Fibroblast of villous mesenchyme (primary cell): ENCODE results near the gene SMURF1. TPM values are rescaled to one million over a fixed set of nuclear protein-coding genes. Genes with fewer than 3 reads are reported as not detected.

Experiments
- DNase-seq: peaks from one replicate; pipeline ENCODE4 v3.0.0-alpha.2; 2010; ENCODE audit warnings: low read depth
- H3K4me3 ChIP-seq: 2 replicates; pipeline ENCODE4 v1.5.1; 2011; ENCODE audit warnings: low read depth, mild to moderate bottlenecking, low read length
- total RNA-seq: library from RNA; depleted of rRNA; stranded (reverse); fragments of >200 nt; gene quantifications from 2 replicates; pipeline ENCODE4 v1.2.3, GENCODE V29; 2012
- TF ChIP-seq, protein P1 (sequence below): IDR thresholded peaks from 2 replicates; pipeline ENCODE4 v1.5.1; 2012; ENCODE audit warnings: low read depth, mild to moderate bottlenecking, low read length; ENCODE audit not compliant: insufficient read depth

The SMURF1 gene
- total RNA-seq, 1 donor, result 29.8 TPM

DNA sequence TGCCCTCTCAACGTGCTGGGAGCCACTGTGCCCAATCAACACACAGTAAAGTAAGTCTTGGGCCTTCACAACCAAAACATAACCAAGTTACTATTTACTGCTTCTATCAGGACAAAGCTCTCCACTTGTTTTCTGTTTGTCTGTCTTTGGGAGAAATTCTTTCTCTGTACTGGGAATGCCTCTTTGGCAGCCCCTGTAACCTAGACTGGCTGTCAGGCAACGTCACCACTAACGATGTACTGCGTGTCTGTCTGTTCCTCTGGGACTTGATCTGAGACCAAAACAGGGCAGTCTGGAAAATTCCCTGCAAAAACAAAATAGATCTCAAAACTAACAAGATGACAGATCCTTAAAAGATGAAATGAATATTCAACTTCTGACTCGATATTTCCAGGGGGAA, 113.0 kb downstream of the SMURF1 start:
- TF ChIP-seq, protein P1, sequence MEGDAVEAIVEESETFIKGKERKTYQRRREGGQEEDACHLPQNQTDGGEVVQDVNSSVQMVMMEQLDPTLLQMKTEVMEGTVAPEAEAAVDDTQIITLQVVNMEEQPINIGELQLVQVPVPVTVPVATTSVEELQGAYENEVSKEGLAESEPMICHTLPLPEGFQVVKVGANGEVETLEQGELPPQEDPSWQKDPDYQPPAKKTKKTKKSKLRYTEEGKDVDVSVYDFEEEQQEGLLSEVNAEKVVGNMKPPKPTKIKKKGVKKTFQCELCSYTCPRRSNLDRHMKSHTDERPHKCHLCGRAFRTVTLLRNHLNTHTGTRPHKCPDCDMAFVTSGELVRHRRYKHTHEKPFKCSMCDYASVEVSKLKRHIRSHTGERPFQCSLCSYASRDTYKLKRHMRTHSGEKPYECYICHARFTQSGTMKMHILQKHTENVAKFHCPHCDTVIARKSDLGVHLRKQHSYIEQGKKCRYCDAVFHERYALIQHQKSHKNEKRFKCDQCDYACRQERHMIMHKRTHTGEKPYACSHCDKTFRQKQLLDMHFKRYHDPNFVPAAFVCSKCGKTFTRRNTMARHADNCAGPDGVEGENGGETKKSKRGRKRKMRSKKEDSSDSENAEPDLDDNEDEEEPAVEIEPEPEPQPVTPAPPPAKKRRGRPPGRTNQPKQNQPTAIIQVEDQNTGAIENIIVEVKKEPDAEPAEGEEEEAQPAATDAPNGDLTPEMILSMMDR, result no peak
- H3K4me3 ChIP-seq, result no peak overlapping the region
- peak; percentile 41 for DNase-seq

DNA sequence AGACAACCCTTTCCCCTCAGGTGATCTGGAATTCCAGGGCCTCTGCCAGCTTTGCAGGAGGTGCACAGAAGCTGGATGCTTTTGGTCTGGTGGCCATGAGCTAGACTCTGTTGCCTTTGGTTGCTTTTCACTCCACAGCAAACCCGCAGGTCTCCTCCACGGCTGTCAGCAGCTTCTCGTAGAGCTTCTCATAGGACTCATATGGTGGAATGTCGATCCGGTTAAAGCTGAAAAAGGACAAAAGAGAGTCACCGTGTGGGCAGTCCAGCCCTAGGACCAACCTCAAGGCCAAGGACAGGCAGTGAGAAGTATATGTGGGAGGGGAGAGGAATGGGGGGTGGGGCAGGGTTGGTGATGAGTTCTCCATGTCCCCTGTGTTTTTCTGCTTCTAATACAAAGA, 113.5 kb downstream of the SMURF1 start:
- no peak for DNase-seq
- H3K4me3 ChIP-seq, result no peak overlapping the region
- TF ChIP-seq, protein P1, result no peak

DNA sequence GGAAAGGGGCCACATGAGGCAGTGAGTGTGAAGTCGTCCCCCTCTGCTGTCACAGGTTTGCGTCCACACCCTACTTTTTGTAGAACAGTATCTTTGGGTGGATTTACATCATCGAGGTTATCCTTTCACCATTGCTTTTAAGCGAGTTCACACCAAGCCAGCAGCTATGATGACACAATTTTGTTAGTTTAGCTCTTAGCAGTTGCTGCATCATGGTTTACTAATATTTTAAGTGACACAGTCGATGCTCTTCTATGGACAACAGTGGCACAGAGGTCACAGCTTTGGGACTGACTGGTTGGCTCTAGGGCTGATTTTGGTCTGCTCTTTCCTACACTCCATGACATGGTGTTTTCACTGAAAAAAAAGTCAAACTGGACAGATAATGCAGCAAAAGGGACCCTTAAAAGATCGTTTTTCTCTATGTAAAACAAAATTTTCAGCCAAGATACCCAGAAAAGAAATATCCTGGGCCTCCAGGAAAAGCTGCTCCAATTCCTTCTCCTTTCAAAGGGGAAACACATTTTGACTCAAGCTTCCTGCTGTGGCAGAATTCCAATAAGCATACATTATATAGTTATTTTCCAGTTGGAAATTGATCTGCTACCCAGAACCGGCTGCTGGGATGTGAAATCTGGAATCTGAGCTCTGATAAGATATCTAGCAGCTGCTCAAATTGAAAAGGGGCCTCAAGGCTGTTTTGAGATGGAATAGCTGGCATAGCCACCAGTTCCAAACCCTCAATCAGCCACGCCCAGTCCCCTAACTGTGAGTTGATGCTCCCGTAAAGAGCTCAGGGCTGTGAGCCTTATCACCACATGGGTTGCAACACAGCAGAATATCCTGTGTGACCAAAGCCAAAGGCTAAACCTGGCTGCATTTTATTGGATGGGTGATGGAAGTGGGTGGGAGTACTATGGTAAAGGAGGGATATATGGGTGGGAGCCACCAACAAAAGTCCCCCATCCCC, 114.2 kb downstream of the SMURF1 start:
- TF ChIP-seq, protein P1, result no peak
- no peak overlapping the region for H3K4me3 ChIP-seq
- DNase-seq, result no peak

DNA sequence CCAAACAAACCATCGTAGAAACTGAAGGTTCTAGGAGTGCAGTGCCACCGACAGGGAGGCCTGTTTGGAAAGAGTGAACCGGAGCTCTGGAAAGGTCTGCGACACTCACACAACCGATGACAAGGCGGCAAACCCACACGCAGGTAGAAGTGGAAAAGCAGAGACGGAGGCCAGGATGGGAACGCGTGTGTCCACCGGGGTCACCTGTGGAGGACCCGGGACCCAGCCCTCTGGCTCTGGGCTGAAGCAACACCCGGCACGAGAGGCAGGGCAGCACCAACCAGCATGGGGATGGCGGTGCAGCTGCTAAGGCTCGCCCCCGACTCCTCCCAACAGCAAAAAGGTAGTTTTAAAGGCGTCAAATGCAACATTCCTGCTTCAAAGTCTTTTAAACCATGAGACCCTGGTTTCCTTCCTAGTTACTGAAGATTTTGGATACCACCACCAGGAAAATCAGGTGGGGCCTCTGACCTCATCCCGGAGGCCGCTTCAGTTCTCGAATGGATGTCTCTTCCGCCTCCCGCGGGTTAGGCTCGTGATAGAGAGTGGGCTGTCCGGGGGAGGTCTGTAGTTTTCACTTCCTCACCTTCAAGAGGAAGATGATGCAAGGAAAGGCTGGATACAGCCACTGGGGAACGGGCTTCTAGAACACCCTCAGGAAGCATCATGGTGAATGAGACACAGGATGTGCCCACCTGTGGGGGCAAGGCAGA, 115.5 kb downstream of the SMURF1 start:
- no peak for DNase-seq
- H3K4me3 ChIP-seq, result no peak overlapping the region

DNA sequence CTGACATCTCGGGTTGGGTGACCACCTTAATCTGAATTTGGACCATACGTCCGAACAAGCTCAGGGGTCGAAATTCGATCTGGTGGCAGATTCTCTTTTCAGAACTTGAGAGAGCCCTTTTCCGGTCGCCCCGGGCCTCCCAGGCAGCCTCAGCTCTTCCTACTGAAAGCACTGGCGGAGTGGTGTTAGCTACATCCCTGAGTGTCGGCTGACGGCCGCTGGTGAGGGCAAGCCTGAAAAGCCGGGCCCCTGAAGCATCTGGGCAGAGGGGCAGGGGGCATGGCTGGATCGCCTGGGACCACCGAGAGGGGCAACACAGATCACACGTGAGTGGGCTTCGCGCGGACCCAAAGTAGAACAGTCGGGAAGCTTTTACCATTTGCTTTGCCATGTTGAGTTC, 116.1 kb downstream of the SMURF1 start:
- DNase-seq, result no peak
- TF ChIP-seq, protein P1, result no peak
- H3K4me3 ChIP-seq, result no peak overlapping the region

More for the DNA sequence above, 115.5 kb downstream of the SMURF1 start:
- TF ChIP-seq, protein P1, result no peak

DNA sequence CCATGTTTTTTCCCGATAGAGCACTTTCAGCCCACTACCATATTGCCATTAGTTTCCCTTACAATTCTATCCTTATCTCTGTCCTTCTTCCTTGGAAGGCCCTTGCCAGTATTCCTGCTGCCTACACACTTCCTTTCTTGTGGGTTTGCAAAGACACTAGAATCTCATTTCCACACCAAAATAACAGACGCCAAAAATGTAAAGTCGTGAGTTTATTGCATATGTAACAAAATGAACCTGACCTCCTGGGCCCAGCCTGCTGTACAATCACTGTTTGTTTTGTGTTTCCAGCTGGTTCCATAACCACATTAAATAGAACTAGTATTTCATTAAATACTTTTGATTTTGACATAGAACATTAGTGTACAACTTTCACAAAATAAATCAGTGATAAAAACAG, 116.7 kb downstream of the SMURF1 start:
- H3K4me3 ChIP-seq, result no peak overlapping the region
- peak; percentile 68 for DNase-seq
- TF ChIP-seq, protein P1, result no peak
